Articular chondrocyte of knee joint (primary cell): ENCODE measurements around the gene ZNF578. TPM values are rescaled to one million over a fixed set of nuclear protein-coding genes. Genes with fewer than 3 reads are reported as not detected.

Experiments
- total RNA-seq: library from RNA; depleted of rRNA; stranded (reverse); fragments of >200 nt; gene quantifications from 2 replicates; pipeline ENCODE4 v1.2.3, GENCODE V29; 2012

Gene ZNF578
- total RNA-seq = 4.6 and 9.8 TPM in 2 replicates

GRCh38 chr19:52453324-52454094 lies at the start of gene ZNF578:
Gene ZNF578 (plus strand): TSS chr19:52453553. CDS start chr19:52501846, 48,293 bp downstream.

GRCh38 chr19:52428937-52429336 lies 24.4 kb upstream of the ZNF578 start, which contains the start of gene ZNF534:
Gene ZNF534 (plus strand): TSS chr19:52429148. CDS start chr19:52431475, 2,327 bp downstream.

GRCh38 chr19:52527134-52527955 lies 74.0 kb downstream of the ZNF578 start, which contains the start of gene ZNF808:
Gene ZNF808 (plus strand): TSS chr19:52527668. CDS start chr19:52543285, 15,617 bp downstream.

Other genes with a start within 250 kb of the ZNF578 start
- gene ZNF766, start 184.0 kb upstream of the ZNF578 start, total RNA-seq = 16.1 and 16.7 TPM in 2 replicates
- gene ZNF480, start 156.4 kb upstream of the ZNF578 start, total RNA-seq = 12.4 and 13.8 TPM in 2 replicates
- gene ZNF610, start 117.3 kb upstream of the ZNF578 start, total RNA-seq = 3.7 and 9.1 TPM in 2 replicates
- 24.4 and 32.1 TPM in 2 replicates for gene ZNF880, start 83.6 kb upstream of the ZNF578 start, total RNA-seq
- gene ZNF528, start 55.7 kb upstream of the ZNF578 start, total RNA-seq = 34.5 and 53.9 TPM in 2 replicates
- 0.11 and 0.13 TPM in 2 replicates for gene ZNF534, start 24.4 kb upstream of the ZNF578 start, total RNA-seq
- 19.6 and 28.8 TPM in 2 replicates for gene ZNF808, start 74.1 kb downstream of the ZNF578 start, total RNA-seq
- 13.3 and 19.7 TPM in 2 replicates for gene ZNF701, start 116.7 kb downstream of the ZNF578 start, total RNA-seq
- 52.1 and 74.2 TPM in 2 replicates for gene ZNF83, start 184.8 kb downstream of the ZNF578 start, total RNA-seq